Fibroblast of mammary gland (primary cell): ENCODE data around the gene SBSN.

Source experiments
- DNase-seq: peaks from one replicate; pipeline ENCODE4 v3.0.0-alpha.2; 2010; ENCODE audit warnings: low read depth
- H3K4me3 ChIP-seq: 2 replicates; pipeline ENCODE4 v1.5.1; 2011; ENCODE audit warnings: low read depth, mild to moderate bottlenecking, low read length, moderate library complexity; ENCODE audit not compliant: control insufficient read depth
- CTCF ChIP-seq: conservative IDR thresholded peaks from 2 replicates; pipeline ENCODE4 v1.5.1; 2011; ENCODE audit warnings: low read depth, low read length, inconsistent platforms; ENCODE audit not compliant: control insufficient read depth, insufficient read depth

Gene SBSN

GRCh38 chr19:35498220-35498619 lies 29.9 kb downstream of the SBSN start:
- H3K4me3 ChIP-seq: no peak overlapping the region
- no peak for TF ChIP-seq CTCF
- no peak for DNase-seq

GRCh38 chr19:35497406-35497805 lies 30.7 kb downstream of the SBSN start:
- no peak for DNase-seq
- no peak for TF ChIP-seq CTCF
- no peak overlapping the region for H3K4me3 ChIP-seq

- H3K4me3 ChIP-seq: no peak overlapping the region
- peak; percentile 95 for TF ChIP-seq CTCF
- peak; percentile 59 for DNase-seq
Measured at GRCh38 chr19:35495107-35496064, 32.7 kb downstream of the SBSN start.

GRCh38 chr19:35493971-35494370 lies 34.1 kb downstream of the SBSN start:
- no peak for DNase-seq
- H3K4me3 ChIP-seq: no peak overlapping the region
- no peak for TF ChIP-seq CTCF

- no peak for TF ChIP-seq CTCF
- no peak overlapping the region for H3K4me3 ChIP-seq
- DNase-seq: no peak
Measured at GRCh38 chr19:35491836-35492360, 36.2 kb downstream of the SBSN start.

- no peak within 1 kb of the TSS for H3K4me3 ChIP-seq
- DNase-seq: no peak
- no peak for TF ChIP-seq CTCF
Measured at GRCh38 chr19:35490364-35490763, 37.7 kb downstream of the SBSN start, which contains the start of gene KRTDAP. KRTDAP (minus strand) TSS chr19:35490464; CDS start chr19:35490442, 22 bp downstream.
